HL-60/S4 (cell line): ENCODE results near the gene IQCE.
"Not testable (repeated sequence)": the region's sequence is repeated elsewhere in the genome, so short reads cannot be mapped to it uniquely, and the experiment has no call there.

ENCODE experiments used
- in situ Hi-C: fragments of 300-500 bp; cut with MboI; formaldehyde crosslinking; loops from 2 replicates; pipeline ENCODE4 v1.14.3; 2022; ENCODE audit warnings: low sequenced_read_pairs

IQCE gene

GRCh38 chr7:2531796-2532110 is 27.0 kb upstream of the IQCE start:
- in situ Hi-C loops, result not testable (repeated sequence)

GRCh38 chr7:2532199-2532772 is 26.5 kb upstream of the IQCE start:
- in situ Hi-C loops, result not testable (repeated sequence)

GRCh38 chr7:2532816-2533215 is 26.0 kb upstream of the IQCE start:
- in situ Hi-C loops, result not testable (repeated sequence)

DNA sequence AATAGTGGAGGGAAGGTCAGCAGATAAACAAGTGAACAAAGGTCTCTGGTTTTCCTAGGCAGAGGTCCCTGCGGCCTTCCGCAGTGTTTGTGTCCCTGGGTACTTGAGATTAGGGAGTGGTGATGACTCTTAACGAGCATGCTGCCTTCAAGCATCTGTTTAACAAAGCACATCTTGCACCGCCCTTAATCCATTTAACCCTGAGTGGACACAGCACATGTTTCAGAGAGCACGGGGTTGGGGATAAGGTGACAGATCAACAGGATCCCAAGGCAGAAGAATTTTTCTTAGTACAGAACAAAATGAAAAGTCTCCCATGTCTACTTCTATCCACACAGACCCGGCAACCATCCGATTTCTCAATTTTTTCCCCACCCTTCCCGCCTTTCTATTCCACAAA is 25.2 kb upstream of the IQCE start:
- in situ Hi-C loops, result not testable (repeated sequence)

GRCh38 chr7:2534214-2534613 is 24.6 kb upstream of the IQCE start:
- in situ Hi-C loops, result not testable (repeated sequence)

DNA sequence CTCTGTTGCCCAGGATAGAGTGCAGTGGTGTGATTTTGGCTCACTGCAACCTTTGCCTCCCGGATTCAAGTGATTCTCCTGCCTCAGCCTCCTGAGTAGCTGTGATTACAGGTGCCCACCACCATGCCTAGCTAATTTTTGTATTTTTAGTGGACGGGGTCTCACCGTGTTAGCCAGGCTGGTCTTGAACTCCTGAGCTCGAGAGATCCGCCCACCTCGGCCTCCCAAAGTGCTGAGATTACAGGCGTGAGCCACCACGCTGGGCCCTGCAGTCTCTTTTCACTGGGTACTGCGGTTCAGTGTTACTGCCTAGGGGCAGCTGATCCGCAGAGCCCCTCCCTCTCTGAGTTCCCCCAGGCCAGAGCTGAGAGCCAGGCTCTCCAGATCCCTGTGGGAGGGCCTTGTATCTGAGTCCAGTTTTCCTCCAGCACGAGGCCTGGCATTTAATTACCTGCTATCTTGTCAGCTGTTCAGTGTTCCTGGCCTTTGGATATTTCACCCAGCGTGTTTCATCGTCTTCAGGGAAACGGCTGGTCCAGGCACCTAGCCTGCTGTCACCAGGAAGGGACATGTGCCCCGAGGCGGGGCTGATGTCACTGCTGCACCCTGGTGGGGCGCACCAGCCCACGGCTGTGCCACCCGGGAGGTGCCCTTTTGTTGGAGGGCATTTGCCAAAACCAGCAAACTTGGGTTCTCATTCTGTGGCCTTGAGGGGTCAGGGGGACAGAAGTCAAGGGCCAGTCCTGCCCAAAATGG is 22.7 kb upstream of the IQCE start:
- in situ Hi-C loops, result not testable (repeated sequence)

DNA sequence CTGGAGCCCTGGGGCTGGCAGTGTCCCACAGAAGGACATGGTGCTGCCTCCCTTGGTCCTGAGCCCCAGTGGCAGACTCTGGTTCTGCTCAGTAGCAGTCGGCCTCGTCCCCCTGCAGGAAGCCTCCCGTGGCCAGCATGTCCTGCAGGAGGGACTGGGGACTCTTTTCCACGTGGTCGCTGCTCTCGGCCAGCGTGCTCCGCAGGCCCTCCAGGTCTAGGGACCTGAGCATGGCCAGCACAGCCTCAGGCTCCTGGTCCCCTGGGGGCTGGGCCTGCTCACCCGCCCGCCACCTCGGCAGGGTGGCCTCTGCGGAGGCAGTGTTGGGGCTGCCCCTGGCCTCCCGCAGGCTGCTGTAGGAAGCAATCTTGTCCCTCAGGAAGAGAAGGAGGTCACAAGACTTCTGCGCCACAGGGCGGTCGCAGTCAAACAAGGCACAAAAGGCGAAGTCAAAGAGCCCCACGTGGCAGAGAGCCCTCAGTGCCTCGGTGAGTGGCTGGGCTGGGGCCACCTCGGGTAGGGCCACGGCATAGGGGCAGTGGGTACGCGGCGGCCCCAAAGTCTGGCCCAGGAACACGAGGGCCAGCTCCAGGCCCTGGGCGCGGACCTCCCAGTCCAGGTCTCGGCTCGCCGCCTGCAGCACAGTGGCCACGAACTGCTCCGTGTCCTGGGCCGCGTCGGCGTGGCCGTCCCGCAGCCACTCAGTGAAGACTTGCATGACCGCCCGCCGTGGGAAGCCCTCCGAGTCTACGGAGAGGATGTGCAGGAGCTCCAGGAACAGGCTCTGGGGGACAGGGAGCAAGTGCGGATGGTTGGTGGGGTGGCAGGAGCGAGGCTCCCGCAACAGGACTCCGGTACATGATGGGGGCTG is 20.6 kb upstream of the IQCE start:
- in situ Hi-C loops, result no loop called here

DNA sequence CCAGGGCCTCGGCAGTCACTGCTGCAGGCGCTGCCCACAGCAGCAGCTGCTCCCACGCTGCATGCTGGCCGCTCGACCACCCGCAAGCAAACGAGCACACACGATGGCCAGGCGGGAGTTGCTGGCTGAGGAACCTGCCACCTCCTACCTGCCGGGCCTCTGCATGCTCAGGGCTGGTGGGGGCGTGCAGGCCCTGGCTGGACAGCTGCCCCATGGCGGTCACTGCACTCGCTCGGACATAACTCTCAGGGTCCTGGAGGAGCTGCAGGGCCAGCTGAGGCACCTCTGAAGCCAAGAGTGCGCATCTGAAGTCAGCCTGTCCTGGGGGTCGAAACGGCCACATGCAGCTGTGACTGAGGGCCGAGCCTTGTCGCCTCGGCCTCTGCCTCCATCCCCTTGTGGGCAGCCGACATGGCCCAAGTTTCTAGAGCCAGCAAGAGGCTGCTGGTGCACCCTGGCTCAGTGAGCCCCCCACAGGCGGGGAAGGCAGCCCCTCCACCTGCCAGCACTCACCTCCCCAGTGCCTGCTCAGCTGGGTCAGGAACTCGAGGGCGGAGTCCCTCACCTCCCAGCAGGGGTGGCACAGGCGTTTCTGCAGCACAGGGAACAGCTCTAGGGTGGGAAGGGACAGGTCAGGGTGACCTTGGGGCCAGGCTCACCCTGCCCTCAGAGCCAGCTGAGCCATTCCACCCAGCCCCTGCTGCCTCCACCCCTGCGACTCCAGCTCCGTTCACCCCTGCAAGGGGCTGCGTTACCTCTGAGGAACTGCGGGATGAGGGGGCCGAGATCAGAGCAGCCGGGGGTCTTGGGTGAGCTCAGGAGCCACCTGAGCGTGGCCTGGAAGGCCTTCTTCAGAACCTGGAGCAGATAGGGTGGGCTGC is 19.5 kb upstream of the IQCE start:
- in situ Hi-C loops, result no loop called here

- in situ Hi-C loops, result no loop called here
Observed at GRCh38 chr7:2540133-2540532, 18.6 kb upstream of the IQCE start.

GRCh38 chr7:2540641-2541051 is 18.1 kb upstream of the IQCE start:
- in situ Hi-C loops, result no loop called here

GRCh38 chr7:2541291-2542010 is 17.3 kb upstream of the IQCE start:
- in situ Hi-C loops, result no loop called here

GRCh38 chr7:2542011-2542915 is 16.5 kb upstream of the IQCE start:
- in situ Hi-C loops, result no loop called here

GRCh38 chr7:2542916-2543871 is 15.6 kb upstream of the IQCE start:
- in situ Hi-C loops, result no loop called here

DNA sequence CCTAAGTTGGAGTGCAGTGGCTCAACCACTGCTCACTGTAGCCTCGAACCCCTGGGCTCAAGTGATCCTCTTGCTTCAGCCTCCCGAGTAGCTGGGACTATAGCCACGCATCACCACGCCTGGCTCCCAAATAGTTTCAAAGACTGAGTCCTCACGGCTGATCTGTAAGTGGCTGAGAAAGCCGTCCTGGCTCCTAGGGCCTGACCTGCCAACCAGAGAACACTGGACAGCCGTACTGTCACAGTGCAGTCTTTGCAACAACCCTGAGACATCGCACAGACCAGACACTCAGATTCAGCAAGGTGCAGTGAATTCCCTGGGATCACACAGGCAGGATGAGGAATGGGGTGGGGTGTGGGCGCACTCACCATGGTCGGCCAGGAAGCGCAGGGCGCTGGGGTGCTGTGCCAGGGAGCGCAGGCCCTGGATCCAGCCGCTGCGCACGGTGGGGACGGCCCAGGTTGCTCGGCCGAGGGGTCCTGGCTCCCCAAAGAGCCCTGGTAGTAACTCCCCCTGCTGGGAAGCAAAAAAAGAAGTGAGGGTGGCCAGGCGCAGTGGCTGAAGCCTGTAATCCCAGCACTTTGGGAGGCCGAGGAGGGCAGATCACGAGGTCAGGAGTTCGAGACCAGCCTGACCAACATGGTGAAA is 14.1 kb upstream of the IQCE start:
- in situ Hi-C loops, result no loop called here

DNA sequence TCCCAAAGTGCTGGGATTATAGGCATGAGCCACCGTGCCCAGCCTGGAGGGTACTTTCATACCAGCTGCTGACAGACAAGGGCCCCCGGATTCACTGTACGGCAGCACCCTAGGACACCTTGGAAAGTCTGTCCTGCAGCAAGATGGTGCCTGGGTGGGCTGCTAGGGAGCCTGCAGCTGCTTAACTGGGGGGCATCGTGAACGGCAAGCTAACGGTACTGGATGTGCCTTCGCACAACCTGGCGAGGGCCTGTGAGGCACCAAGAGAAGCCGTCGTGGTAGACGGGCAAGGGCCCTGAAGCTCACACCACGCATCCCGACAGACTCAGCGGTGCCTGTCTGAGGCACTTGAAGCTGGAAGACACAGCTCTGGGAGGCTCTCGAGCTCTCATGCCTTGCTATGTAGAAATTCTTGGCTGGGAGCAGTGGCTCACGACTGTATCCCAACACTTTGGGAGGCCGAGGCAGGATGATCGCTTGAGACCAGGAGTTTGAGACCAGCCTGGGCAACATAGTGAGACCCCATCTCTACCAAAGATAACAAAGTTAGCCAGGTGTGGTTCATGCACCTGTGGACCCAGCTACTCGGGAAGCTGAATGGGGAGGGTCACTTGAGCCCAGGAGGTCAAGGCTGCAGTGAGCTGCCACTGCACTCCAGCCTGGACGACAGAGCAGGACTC is 12.9 kb upstream of the IQCE start:
- in situ Hi-C loops, result no loop called here

DNA sequence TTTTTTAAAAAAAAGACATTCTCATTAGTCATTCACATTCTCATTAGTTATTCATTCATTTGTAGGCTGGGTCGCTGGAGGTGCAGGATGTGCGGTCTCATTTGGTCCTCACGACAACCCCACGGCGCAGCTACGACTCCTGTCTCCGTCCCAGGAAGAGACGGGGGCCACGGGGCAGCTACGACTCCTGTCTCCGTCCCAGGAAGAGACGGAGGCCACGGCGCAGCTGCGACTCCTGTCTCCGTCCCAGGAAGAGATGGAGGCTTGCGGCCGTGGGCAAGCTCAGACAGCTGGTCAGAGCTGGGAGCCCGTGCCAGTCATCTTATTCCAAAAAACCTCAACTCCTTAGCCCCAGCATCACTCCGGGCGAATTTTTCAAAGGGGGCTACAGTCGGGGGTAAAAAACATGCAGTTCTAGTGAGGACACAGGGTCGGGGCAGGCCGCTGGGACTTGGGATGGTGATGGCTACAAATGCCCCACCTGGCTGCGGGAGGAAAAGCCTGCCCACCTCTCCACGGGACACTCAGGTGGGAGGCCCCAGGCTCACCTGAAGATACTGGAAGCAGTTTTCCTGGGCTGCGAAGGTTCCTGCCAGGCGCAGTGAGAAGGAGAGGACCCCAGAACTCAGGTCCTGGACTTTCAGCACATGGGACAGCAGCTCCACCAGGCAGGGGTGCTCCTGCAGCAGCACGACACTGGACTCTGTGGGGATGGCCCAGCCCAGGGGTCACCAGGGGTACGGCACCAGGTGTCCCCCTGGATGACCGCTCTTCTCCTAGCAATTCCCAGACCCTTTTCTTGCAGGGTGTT is 11.8 kb upstream of the IQCE start:
- in situ Hi-C loops, result no loop called here
